ENCODE measurements around the gene CRTC3.

GRCh38 chr15:90606641-90607040, 76.9 kb downstream of the CRTC3 start:
- TF ChIP-seq CTCF (conservative IDR thresholded peaks at IDR 0.05; ENCODE audit: low read length) (no peak), EZH2phosphoT487 (IDR thresholded peaks at IDR 0.05; ENCODE audit: borderline replicate concordance, low read depth, low read length) (no peak)

Measured in OCI-LY7 (cell line).